GM21619 (cell line): Measurements from ENCODE around the gene MISP3.

Source experiments
- ATAC-seq: cut with Tn5 transposase; IDR thresholded peaks from one replicate; pipeline ENCODE4 v1.9.1; 2021; ENCODE audit not compliant: unreplicated experiment

The MISP3 gene

DNA sequence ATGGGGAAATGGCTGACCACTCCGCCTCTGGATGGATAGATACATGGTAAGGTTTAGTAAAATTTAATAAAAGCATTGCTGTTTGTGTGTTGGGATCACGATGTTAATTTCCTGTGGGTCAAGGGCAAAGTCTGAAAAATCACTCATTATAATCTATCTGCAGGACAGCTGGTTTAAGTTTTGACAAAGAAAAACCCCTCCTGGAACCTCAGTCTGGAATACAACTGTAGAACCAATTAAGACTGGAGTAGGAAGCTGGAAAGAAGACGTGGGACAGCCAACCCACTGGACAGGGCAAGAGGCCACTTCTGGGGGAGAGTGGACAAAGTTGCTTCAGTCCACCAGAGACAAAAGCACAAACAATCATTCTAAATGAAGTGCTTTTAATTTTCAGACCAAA lies 46.6 kb downstream of the MISP3 start:
- no peak for ATAC-seq

GRCh38 chr19:14119644-14120496 lies 47.3 kb downstream of the MISP3 start:
- ATAC-seq = no peak

DNA sequence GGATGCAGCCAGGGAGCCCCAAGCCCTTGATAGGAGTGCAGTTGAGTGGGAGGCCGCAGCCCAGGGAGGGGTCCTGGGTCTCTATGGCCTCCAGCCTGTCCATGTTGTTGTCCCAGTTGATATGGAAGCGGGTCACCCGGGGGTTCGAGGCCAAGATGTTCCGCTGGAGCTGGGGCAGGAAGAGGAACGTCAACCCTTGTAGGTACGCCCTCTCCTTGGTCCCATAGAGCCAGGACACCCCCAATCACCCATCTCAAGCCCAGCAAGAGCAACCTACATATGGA lies 47.9 kb downstream of the MISP3 start:
- no peak for ATAC-seq

- no peak for ATAC-seq
These were observed 50.3 kb downstream of the MISP3 start for GRCh38 chr19:14122924-14123323.
